Stimulated activated CD4-positive, alpha-beta T cell treated with anti-CD3 and anti-CD28 coated beads, TNF-alpha, amount 100 ng/mL, for 24 hours (primary cell): ENCODE data around the gene ADAMTS2.
"Not testable (repeated sequence)": the region's sequence is repeated elsewhere in the genome, so short reads cannot be mapped to it uniquely, and the experiment has no call there.

Experiments used
- DNase-seq, 3 experiments: peaks; one replicate each; pipeline ENCODE4 v3.0.0-alpha.2; 2020; ENCODE audit warnings: low read depth in 3 of 3

ADAMTS2 gene

DNA sequence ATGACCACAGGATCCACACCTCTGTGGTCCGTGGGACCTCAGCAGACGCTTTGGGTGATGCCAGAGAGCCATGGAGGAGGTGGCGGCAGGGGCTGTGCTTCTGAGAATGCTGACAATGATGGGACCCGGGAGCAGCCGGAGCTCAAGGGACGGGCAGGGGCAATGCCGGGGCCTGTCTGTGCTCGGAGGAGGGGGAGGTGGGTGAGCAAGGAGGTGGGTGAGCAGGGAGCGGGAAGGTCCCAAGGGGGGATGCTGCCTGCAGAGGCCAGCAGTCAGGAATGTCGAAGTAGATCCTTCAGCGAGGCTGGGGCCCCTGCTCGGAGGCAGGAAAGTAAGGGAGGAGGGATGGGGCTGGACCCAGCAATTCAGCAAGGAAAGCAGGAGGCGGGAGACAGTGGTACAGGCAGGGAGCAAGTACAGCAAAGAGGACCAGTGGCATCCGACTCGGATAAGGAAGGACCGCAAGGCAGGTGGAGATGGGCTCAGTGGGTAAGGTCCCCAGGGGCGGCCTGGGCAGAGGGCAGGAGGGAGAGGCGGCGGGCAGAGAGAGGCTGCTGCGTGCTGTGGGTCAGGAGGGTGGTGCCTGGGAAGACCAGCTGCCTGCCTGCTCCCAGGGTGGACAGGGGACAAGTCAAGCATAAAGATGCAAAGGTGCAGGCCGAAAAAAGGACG, 49.0 kb downstream of the ADAMTS2 start:
- no peak for DNase-seq

- no peak for DNase-seq
Measured at GRCh38 chr5:179295778-179296149, 49.5 kb downstream of the ADAMTS2 start.

GRCh38 chr5:179294891-179295777, 50.1 kb downstream of the ADAMTS2 start:
- DNase-seq: no peak

DNA sequence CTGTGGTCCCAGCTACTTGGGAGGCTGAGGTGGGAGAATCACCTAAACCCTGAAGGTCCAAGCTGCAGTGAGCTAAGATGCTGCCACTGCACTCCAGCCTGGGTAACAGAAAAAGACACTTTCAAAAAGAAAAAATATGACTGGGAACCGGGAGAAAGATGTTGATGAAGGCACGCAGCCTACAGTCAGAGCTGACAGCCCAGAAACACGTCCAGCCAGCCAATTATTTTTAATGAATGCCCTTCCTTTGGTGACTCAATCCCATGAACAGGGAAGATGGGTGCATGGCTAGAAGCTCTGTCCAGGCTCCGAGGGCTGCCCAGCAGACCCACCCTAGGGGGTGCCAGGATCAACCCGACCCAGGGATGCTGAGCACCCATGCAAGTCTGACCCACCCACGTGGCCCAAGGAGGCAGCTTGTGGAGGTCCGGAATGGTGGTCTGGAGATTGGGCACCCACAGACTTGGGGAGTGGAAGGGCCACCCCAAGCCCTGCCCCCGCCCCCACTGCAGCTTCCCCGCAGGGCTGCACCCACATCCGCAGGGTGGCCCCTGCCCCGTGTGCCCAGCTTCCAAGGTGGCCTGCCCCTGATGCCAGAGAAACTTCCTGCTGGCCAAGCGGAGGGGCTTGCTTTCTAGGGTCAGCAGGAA, 51.0 kb downstream of the ADAMTS2 start:
- no peak for DNase-seq

DNA sequence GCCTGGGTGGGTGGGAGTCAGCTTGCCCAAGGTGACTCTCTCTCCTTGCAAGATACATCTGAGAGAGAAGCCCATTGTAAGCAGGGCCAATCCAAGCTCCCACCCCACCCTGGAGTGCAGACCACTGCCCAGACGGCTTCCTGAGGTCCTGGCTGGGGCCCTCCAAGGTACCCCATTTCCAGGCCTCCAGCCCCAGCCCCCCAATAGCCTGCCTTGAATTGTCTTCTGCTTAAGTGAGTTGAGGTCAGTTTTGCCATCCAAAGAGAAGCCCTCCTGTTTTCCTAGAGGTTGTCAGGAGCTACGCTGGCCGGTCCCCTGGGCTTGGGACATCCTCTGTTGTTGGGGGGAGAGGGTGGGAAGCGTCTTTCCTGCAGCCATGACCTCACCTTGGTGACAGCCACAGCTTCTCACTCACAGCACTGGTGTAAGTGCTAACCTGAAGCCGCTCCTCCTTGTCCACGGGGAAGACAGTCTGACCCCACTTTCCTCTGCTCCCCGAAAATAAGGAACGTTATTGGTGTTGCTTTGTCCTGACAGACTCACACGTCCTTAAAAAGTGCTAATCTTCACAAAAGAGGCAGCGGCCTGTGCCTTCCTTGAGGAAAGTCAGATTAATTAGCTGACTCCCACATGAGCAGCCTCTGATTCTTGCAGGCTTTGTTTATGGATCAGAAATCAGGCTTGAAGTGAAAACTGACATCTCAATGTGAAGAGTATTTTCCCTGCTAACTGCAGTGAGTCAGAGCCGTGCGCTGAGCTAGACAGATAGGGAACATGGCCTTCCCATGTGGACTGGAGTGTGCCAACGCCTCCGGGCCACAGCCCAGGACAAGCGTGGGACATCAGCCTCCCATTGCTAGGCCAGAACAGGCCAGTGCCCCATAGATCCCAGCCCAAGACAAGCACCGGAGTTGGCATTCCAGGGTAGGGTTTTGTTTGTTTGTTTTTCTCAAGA, 52.3 kb downstream of the ADAMTS2 start:
- no peak for DNase-seq

GRCh38 chr5:179292202-179292601, 53.1 kb downstream of the ADAMTS2 start:
- no peak for DNase-seq

GRCh38 chr5:179290681-179291540, 54.4 kb downstream of the ADAMTS2 start:
- DNase-seq: no peak

GRCh38 chr5:179289756-179290385, 55.4 kb downstream of the ADAMTS2 start:
- no peak for DNase-seq

GRCh38 chr5:179288809-179289185, 56.5 kb downstream of the ADAMTS2 start:
- DNase-seq: no peak

DNA sequence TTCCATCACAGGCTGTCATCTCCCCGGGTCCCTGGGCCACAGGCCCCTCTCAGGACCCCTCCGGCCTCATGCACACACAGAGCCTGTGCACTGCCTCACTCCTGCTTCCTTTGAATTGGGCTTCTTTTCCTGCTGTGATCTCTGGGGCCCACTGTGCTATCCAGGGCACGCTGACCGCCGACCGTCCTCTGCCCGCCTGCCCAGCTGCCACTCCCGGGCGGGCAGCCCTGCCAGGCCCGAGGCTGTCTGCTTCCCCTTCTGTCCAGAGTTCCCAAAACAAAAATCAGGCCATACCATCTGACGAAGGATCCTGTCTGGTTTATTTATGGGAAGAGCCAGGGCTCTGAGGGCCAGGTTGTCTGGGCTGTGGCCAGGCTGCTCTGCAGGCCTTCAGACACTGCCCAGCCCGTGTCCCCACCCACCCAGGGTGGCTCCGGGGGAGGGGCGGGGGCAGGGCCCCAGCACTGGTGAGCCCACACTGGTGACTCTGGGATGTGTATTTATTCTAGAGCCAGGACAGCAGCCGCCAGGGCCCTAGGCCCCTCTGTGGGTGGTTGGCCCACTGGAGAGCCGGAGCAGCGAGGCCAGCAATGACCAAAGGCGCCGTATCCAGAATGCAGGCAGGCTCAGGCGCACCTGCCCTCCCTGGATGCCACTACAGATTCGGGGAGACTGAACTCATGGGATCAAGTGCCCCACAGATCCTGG, 57.0 kb downstream of the ADAMTS2 start:
- no peak for DNase-seq

- DNase-seq: no peak
Measured at GRCh38 chr5:179287631-179288030, 57.6 kb downstream of the ADAMTS2 start.

- no peak for DNase-seq
Measured at GRCh38 chr5:179287071-179287470, 58.2 kb downstream of the ADAMTS2 start.

DNA sequence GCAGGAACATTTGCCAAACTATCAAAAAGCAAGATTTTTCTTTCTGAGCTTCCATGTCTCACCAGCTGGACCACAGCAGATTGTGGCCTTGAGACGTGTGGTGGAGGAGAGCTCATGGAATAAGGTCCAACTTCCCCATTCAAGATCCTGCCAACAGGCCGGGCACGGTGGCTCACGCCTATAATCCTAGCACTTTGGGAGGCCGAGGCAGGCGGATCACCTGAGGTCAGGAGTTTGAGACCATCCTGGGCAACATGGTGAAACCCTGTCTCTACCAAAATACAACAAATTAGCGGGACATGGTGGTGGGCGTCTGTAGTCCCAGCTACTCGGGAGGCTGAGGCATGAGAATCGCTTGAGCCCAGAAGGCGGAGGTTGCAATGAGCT, 59.5 kb downstream of the ADAMTS2 start:
- not testable (repeated sequence) for DNase-seq

DNA sequence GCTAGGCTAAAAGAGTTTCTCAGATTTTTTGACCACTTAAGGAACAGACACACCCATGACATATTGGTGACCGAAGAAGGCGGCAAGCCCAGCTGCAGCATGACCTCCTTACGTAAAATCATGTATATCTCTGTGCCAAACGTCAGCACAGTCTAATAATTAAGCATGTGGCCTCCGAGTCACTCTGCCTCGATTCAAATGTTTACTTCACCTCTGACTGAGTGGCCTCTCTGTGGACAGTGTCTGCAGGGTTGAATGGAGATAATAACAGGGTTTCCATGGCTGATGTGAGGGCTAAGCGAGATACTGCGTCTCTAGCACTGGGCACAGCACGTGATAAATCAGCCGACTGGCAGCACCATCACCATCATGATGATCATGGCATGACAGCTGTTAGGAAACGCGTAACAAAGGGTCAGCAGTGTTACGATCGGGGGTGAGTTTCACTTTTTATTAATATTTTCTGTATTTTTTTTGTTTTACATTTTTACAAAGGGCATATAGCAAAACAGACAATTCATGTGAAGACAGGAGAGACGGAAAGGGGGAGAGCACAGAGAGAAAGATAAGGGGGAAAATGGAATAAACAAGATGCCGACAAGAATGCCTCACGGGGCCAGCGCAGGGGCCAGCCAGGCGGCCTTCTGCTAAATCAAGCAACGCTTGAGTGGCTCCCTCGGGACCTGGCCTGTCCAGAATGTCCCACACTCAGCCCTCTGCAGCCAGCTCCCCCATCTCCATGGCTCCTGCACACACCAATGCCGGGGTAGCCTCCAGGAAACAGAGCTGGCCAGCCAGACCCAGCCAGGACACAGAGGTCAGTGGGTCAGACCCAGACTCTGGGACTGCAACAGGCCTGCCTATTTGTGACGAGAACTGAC, 60.3 kb downstream of the ADAMTS2 start:
- DNase-seq: no peak

DNA sequence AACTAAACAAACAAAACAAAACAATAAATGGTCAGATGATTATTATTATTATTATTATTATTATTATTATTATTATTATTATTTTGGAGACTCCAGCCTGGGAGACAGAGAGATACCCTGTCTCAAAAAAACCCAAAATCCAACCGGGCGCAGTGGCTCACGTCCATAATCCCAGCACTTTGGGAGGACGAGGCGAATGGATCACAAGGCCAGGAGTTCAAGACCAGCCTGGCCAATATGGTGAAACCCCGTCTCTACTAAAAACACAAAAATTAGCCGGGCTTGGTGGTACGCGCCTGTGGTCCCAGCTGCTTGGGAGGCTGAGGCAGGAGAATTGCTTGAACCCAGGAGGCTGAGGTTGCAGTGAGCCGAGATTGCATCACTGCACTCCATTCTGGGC, 61.4 kb downstream of the ADAMTS2 start:
- DNase-seq: not testable (repeated sequence)

GRCh38 chr5:179281694-179282093, 63.6 kb downstream of the ADAMTS2 start:
- no peak for DNase-seq

DNA sequence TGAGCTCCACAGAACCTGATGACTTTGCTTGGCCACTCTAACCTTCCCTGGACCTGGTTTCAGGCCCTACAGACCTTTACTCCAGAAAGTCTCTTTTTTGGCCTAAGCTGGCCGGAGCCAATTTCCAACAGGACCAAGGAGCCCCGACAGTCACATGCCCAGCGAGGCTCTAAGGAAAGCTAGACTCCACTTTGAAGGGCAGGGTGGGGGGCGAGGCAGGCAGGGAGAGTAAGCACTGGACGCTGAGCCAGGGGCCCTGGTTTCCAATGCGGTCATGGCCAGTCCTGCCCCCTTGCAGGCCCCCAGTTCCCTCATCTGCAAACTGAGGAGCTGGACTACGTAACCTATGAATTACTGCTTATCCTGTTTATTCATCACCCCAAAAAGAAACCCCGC, 65.2 kb downstream of the ADAMTS2 start:
- DNase-seq: no peak

- DNase-seq: no peak
Measured at GRCh38 chr5:179279347-179280094, 65.7 kb downstream of the ADAMTS2 start.
